Hematopoietic multipotent progenitor cell treated with erythropoietin and hydrocortisone succinate and interleukin-3 and kit ligand, for 15 days (in vitro differentiated cells): Measurements from ENCODE around the gene XPC.

ENCODE experiments used
- DNase-seq: peaks from one replicate; pipeline ENCODE4 v3.0.0-alpha.2; 2015; ENCODE audit warnings: low spot score

XPC gene

GRCh38 chr3:14208168-14208567 lies 29.8 kb upstream of the XPC start:
- no peak for DNase-seq

GRCh38 chr3:14206548-14207177 lies 28.3 kb upstream of the XPC start:
- DNase-seq, result no peak

DNA sequence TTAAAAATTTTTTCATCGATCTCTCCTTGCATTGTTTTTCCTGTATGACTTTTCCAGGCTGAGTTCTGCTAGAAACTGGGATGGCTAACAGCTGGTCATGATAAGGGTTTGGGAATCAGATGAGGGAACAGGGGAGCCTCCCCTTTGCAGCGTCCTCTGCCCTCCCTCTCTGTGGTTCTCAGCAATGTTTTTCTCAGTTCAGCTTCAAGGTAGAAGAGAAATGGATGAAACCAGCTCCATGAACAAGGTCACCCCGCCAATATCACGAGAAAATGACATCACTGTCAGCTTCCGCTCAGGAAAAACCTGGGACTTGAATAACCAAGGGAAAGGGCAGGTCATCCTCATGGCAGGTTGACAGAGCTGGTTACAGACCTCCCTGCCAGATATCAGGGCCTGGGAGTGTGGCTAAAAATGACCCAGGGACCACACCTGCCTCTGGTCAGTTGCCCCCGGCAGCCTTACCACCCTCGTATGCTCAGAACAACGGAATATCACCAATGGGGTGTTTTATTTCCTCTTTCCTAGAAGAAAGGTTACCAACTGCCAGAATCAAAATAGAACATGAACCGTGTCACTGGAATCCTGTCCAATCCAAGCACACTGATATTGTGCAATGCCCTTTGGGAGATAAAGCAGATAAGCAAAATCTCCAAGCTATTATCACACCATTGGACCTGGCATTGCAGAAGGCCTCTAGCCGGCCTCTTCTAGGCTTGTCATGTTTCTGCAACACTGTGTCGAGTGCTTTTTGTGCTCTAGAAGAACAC lies 26.3 kb upstream of the XPC start:
- no peak for DNase-seq

DNA sequence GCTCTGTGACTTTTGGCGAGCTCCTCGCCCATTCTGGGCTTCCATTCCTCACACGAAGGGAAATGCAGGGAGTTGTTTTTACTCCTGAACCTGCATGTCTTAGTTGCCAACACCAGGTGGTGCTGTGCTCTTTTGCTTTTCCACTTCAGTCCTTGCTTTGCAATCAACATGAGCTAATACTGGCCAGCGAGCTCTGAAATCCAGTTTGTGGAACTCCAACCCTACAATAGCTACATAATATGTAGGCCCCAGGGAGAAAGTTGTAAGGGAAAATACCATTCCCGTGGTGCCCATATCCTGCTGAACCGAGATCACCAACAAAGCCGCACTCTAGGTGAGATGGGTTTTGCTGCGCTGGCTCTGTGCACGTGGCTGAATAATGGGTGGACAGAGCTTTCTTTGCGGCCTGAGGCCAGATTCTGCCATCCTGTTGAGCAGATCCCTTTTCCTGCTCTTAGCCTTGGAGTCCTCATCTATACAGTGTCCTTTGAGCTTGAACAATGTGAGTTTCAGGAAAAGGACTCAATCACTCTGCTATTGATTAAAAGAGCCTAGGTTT lies 25.2 kb upstream of the XPC start:
- DNase-seq, result peak; percentile 58

DNA sequence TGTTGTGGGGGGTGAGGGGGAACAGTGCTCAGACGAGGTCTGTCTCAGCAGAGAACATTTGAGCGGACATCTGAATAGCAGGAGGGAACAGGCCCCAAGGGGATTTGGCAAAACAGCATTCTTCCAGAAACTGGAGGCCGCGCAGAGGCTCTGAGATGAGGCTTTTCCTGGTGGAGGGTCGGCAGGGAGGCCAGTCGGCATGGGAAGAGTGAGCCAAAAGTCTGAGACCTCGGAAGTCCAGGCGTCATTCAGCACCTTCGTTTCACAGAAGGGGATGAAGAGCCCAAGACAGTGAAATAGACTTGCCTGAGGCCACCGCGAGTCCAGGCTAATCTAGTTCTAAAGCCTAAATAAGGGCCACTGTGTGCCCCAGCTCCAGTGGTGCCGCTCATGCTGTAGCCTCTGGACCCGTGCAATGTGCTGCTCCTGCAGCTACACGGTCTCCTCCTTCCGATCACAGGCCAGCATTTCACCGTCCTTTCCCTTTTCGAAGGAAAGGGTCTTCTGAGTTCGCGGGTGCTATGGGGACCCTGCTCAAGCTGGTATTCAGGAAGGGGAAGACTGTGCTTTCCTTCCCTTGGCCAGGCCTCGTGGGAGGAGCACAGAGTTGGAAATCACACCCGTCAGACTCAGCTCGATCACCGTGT lies 24.6 kb upstream of the XPC start:
- no peak for DNase-seq

DNA sequence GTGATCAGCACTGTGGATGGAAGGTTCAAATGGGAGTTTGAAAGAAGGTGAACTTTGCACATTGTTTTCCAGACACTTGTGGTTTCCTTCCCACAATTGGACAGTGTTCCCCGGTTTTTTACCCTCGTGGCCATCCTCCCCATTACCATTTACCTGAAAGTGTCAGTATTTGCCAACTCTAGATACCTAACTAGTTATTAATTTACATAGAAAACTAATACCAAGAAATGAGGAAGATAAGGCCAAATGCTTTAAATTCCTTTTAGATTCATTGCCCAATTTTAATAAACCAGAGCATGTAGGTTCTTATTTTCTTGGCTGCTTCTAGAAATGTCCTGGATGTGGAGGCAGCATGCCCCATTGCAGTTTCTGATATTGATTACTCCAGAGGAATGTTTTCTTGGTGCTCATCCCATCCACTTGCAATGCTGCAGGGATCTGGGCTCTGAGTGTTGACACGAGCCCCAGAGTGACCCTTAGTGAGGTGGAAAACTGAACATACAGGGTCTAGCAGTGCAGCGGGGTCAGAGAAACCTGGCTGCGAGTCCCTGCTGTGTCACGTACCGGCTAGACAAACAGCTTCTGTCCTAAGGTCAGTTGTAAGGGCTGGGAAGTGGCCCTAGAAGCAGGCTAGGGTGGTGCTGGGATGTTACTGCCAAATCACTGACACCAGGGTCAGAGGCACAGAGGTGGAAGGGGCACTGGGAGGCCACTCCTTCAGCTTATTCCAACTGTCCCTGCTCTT lies 23.7 kb upstream of the XPC start:
- no peak for DNase-seq

- no peak for DNase-seq
These were observed 22.4 kb upstream of the XPC start for GRCh38 chr3:14200841-14201240.

GRCh38 chr3:14200276-14200675 lies 21.9 kb upstream of the XPC start:
- DNase-seq, result no peak

DNA sequence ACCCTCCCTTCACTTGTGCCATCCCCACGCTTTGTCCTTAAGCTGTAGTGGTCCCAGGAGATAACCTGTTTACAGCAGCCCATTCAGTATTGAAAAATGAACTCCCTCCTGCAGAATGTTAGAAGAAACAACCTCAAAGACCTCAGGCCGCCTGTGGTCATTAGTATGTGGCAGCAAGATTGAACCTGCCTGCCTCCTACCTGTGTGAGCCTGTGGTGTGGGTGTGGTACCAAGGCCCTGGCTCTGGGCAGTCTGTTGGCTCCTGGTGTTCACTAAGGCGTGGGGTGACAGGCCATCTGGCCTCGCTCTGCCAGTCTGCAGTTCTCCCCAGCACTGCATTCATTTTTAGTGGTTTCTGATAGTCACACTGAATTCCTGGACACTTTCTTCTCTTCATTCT lies 21.2 kb upstream of the XPC start:
- no peak for DNase-seq

- no peak for DNase-seq
These were observed 16.5 kb upstream of the XPC start for GRCh38 chr3:14194865-14195264.

DNA sequence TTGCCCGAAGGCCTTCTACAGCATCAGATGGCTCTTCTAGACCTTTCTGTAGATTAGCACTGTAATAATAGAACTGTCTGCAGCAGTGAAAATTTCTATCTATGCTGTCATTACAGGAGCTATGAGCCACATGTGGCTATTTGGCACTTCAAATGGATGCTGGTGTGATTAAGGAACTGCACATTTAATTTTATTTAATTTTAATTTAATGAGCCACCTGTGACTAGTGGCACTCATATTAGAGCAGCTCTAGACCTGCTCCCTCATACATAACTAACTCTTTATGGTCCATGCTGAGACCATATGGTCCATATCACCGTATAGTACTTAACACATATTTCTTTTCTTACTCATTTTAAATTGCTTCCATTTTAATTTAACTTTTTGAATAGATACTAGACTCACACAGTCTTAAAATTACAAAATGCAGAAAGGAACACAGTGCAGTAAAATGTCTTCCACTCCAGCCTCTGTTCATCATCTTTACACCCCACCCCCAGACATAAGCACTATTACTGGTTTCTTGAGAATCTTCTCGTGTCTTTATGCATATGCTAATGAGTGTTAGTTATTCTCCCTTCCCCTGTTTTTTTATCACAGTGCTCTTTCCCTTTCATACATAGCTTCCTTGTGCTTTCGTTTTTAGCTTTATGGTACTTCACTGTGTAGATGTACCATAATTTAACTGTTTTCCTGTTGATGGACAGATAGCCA lies 9.8 kb upstream of the XPC start:
- DNase-seq, result no peak

DNA sequence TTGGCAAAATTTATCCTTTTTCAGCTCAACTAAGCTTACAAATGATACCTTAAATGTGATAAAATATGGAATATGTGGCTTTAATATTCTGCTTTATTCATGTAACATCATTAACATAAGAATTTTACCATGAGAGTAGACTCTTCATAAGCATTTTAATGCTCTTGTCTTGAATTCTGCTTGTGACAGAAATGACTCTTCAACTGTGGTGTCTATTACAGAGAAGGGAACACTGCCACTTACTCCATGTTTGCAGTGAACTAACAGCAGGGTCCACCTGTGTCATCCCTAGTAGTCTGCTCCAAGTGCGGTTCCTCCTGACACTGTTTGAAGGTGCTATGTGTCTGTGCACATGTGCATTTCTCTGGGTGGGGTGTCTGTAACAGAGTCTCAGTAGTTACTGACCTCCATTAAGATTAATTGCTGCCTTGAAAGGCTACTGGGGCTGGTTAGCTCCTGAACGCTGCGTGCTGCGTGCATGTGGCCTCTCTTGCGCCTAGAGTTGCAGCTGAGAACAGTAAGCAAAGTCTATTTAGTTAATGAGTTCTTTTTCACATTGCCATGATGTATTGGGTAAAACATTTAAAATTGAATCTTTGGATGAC lies 8.6 kb upstream of the XPC start:
- DNase-seq, result no peak

DNA sequence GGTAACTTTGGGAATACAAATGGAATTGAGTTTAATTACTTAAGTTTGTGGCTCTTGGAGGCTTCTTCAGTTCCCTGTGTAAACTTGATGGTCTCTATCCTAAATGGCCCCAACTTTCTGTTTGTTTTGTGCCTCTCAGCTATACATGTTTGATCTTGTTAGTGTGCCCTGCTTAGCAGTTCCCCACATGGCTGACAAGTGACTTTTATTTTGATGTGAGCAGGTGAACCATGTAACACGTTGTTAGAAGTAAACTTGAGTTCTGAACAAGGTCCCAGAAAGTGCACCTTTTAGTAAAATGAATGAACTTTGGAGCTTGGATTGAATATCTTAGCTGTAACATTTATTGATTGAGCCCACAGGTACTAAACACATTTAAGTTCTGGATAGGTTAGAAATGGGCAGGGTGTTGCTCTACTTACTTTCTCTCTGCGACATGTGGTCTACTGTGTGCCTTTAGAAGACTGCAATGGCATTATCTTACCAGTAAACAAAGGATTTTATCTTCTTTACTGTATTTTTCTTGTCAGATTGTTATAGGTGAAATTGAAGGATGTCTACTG lies 4.7 kb upstream of the XPC start:
- no peak for DNase-seq

- DNase-seq, result no peak
These were observed 2.9 kb upstream of the XPC start for GRCh38 chr3:14181253-14181652.

DNA sequence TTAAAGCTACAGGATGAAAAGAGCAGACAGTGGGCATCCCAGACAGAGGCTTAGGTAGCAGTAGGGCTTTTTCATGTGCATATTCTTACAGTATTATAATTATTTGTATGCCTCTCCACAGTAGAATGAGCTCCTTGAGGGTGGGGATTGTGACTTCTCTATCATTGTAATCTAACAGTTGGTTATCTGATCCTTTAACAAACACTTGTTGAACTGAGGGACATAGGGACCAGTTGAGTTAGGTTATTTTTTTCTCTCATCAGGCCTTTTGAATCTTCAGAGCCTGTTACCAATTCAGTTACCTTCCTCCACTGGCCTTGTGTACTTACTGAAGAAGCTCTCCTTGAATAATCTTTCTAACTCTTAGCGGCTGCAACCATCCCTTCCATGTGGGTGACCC lies 1.4 kb upstream of the XPC start:
- no peak for DNase-seq

GRCh38 chr3:14179114-14179465 lies 689 bp upstream of the XPC start:
- DNase-seq, result no peak

- DNase-seq, result no peak
These were observed 688 bp downstream of the XPC start for GRCh38 chr3:14177580-14178246.

DNA sequence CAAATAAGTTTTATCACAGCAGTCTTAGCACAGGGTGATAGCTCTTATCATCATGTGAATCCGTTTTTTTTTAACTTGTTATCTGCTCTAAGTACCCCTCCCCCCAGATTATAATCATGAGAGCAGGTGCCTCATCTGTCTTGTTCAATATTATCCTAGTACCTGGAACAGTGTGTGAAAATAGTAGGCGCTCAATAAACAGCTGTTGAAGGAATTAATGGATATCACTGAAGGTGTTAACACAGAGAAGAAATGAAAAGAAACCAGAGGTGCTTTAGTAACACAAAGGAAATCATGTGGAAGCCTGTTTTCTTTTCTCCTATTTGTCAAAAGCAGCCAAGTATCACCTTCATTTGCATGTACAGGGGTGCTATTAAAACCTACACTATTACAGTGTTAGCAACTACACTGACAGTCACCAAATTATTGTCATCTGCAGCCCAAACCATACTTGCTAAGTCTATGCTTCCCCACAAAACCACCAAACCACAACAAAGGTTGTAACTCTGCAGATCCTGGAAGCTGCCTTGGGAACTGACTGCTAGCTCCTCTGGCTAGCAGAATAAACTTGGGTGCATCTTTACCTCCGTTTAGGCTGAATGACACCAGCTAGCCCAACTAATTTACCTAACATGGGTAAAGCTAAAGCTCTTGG lies 2.9 kb downstream of the XPC start:
- DNase-seq, result no peak

GRCh38 chr3:14174483-14174882 lies 3.9 kb downstream of the XPC start:
- no peak for DNase-seq

DNA sequence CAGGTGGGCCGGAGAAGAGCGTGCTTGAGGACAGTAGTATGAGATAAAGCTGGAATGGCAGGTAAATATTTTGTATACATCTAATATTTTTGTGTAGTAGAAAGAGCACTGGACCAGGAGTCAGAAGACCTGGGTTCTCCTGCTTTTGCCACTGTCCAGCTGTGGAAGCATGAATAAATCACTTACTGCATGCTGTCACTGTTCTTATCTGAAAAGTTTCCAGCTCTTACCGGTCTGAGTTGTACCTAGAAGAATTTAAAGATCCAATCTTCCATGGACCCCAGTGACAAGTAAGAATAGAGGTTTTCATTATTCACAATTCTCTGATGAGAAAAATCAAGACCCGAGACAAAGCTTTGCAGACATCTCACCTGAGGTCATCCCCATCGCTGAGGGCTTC lies 5.9 kb downstream of the XPC start:
- no peak for DNase-seq
